GM21367 (cell line): ENCODE measurements around the gene CCDC192.

Source experiments
- ATAC-seq: cut with Tn5 transposase; IDR thresholded peaks from one replicate; pipeline ENCODE4 v1.9.1; 2021; ENCODE audit not compliant: unreplicated experiment

CCDC192 gene

GRCh38 chr5:127872494-127872893, 169.3 kb downstream of the CCDC192 start:
- ATAC-seq = no peak

- peak; percentile 82 for ATAC-seq
Measured at GRCh38 chr5:127875235-127876021, 172.2 kb downstream of the CCDC192 start.

- no peak for ATAC-seq
Measured at GRCh38 chr5:127876384-127876783, 173.2 kb downstream of the CCDC192 start.

GRCh38 chr5:127878174-127878750, 175.1 kb downstream of the CCDC192 start:
- ATAC-seq = no peak

- ATAC-seq = no peak
Measured at GRCh38 chr5:127884416-127884815, 181.2 kb downstream of the CCDC192 start.

- ATAC-seq = no peak
Measured at GRCh38 chr5:127885176-127885575, 182.0 kb downstream of the CCDC192 start.

- no peak for ATAC-seq
Measured at GRCh38 chr5:127886081-127886480, 182.9 kb downstream of the CCDC192 start.

- no peak for ATAC-seq
Measured at GRCh38 chr5:127887282-127887681, 184.1 kb downstream of the CCDC192 start.

- ATAC-seq = no peak
Measured at GRCh38 chr5:127891942-127892341, 188.8 kb downstream of the CCDC192 start.

GRCh38 chr5:127892467-127893207, 189.4 kb downstream of the CCDC192 start:
- ATAC-seq = no peak

- no peak for ATAC-seq
Measured at GRCh38 chr5:127893232-127893631, 190.0 kb downstream of the CCDC192 start.

GRCh38 chr5:127894461-127894860, 191.3 kb downstream of the CCDC192 start:
- ATAC-seq = no peak

GRCh38 chr5:127898551-127899213, 195.5 kb downstream of the CCDC192 start:
- no peak for ATAC-seq

- ATAC-seq = no peak
Measured at GRCh38 chr5:127899214-127899610, 196.0 kb downstream of the CCDC192 start.

GRCh38 chr5:127906562-127907204, 203.5 kb downstream of the CCDC192 start:
- ATAC-seq = no peak

- ATAC-seq = no peak
Measured at GRCh38 chr5:127907907-127908306, 204.7 kb downstream of the CCDC192 start.

- peak; percentile 93 for ATAC-seq
Measured at GRCh38 chr5:127909066-127909465, 205.9 kb downstream of the CCDC192 start.

- ATAC-seq = no peak
Measured at GRCh38 chr5:127909821-127910220, 206.6 kb downstream of the CCDC192 start.

- no peak for ATAC-seq
Measured at GRCh38 chr5:127910307-127910956, 207.2 kb downstream of the CCDC192 start.

GRCh38 chr5:127911619-127912018, 208.4 kb downstream of the CCDC192 start:
- ATAC-seq = no peak
